MCF 10A (cell line): ENCODE measurements around the gene ASMTL. TPM values are rescaled to one million over a fixed set of nuclear protein-coding genes. Genes with fewer than 3 reads are reported as not detected.

Experiments used
- BruUV-seq: library from RNA; stranded (reverse); fragments of 400-500 nt; replicated peaks from 2 replicates; lab custom pipeline; 2021; lab: Mats Ljungman, UMichigan
- CTCF ChIA-PET: fragments of 300-600 bp; sonication (Branson Sonifier 250); formaldehyde crosslinking; extraction: SDS; loops from one replicate; lab custom pipeline; 2021; ENCODE audit warnings: antibody characterized with exemption, inconsistent platforms; lab: Yijun Ruan, JAX
- POLR2A ChIA-PET: fragments of 300-600, 350-650 bp; sonication (Branson Sonifier 250); formaldehyde crosslinking; extraction: SDS; loops from one replicate; lab custom pipeline; 2020; ENCODE audit warnings: antibody characterized with exemption, inconsistent platforms; lab: Yijun Ruan, JAX
- DNase-seq: peaks from one replicate; pipeline ENCODE4 v3.0.0-alpha.2; 2018; ENCODE audit not compliant: unreplicated experiment
- H3K27ac Mint-ChIP-seq: one replicate; pipeline ENCODE4 v1.8.0; 2022; ENCODE audit warnings: mild to moderate bottlenecking, low read depth, mixed read lengths; ENCODE audit not compliant: unreplicated experiment
- H3K27me3 Mint-ChIP-seq: one replicate; pipeline ENCODE4 v1.8.0; 2022; ENCODE audit warnings: mixed read lengths; ENCODE audit not compliant: insufficient read depth, unreplicated experiment
- H3K36me3 Mint-ChIP-seq: one replicate; pipeline ENCODE4 v1.8.0; 2022; ENCODE audit warnings: mild to moderate bottlenecking, moderate library complexity, mixed read lengths; ENCODE audit not compliant: insufficient read depth, unreplicated experiment
- H3K4me1 Mint-ChIP-seq: one replicate; pipeline ENCODE4 v1.8.0; 2022; ENCODE audit warnings: mixed read lengths; ENCODE audit not compliant: insufficient read depth, unreplicated experiment
- H3K4me3 Mint-ChIP-seq: one replicate; pipeline ENCODE4 v1.8.0; 2022; ENCODE audit warnings: mild to moderate bottlenecking, moderate library complexity, mixed read lengths; ENCODE audit not compliant: unreplicated experiment
- H3K9me3 Mint-ChIP-seq: one replicate; pipeline ENCODE4 v1.8.0; 2022; ENCODE audit warnings: mixed read lengths; ENCODE audit not compliant: unreplicated experiment
- intact Hi-C: fragments of 100-400 bp; cut with micrococcal nuclease; formaldehyde crosslinking; loops from 2 replicates; pipeline ENCODE4 v1.14.1; 2022
- total RNA-seq: library from RNA; stranded (reverse); gene quantifications from 2 replicates; pipeline ENCODE4 v1.2.3, GENCODE V29; 2022
- TF ChIP-seq, protein P1 (sequence below): fragments of 200-600 bp; IDR thresholded peaks from one replicate; pipeline ENCODE4 v1.8.0; 2022; ENCODE audit warnings: antibody characterized with exemption, mild to moderate bottlenecking; ENCODE audit not compliant: unreplicated experiment

Gene ASMTL
- total RNA-seq, 1 experiment from 2014 or later = 20.6 TPM

DNA sequence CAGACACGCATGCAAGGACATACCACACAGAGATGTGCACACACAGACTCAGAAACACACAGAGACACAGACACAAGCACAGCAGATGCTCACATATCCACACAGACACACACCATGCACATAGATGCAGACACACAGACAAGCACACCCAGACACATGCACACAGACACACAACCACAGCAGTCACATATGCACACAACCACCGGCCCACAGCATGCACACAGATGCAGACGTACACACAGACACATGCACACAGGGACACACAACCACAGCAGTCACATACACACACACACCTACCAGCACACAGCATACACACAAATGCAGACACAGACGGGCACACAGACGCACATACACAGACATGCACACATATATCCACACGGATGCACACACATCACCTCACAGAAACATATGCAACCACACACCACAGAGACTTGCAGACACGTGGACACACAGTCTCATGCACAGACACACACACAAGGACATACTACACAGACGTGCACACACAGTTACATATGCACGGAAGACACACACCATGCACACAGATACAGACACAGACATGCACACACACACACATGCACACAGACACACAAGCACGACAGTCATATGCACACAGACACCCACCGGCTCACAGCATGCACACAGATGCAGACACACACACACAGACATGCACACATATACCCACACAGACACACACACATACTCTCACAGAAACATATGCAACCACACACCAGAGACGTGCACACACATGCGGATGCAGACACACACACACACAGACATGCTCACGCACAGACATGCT, 35.5 kb downstream of the ASMTL start:
- TF ChIP-seq, protein P1, sequence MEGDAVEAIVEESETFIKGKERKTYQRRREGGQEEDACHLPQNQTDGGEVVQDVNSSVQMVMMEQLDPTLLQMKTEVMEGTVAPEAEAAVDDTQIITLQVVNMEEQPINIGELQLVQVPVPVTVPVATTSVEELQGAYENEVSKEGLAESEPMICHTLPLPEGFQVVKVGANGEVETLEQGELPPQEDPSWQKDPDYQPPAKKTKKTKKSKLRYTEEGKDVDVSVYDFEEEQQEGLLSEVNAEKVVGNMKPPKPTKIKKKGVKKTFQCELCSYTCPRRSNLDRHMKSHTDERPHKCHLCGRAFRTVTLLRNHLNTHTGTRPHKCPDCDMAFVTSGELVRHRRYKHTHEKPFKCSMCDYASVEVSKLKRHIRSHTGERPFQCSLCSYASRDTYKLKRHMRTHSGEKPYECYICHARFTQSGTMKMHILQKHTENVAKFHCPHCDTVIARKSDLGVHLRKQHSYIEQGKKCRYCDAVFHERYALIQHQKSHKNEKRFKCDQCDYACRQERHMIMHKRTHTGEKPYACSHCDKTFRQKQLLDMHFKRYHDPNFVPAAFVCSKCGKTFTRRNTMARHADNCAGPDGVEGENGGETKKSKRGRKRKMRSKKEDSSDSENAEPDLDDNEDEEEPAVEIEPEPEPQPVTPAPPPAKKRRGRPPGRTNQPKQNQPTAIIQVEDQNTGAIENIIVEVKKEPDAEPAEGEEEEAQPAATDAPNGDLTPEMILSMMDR = no peak
- intact Hi-C loops = no loop called here
- Mint-ChIP-seq H3K27ac (no peak overlapping the region), H3K27me3 (no peaks in the 10 kb centered on the region), H3K36me3 (peaks cover 20% of the 10 kb centered on the region), H3K4me1 (no peaks in the 10 kb centered on the region), H3K4me3 (no peak overlapping the region), H3K9me3 (no peaks in the 10 kb centered on the region)
- CTCF ChIA-PET = no interaction called here
- POLR2A ChIA-PET = no interaction called here
- no peak for DNase-seq
- no TSS peak for BruUV-seq

GRCh38 chrX:1416327-1416784, 36.4 kb downstream of the ASMTL start:
- Mint-ChIP-seq H3K36me3 (peaks cover 15% of the 10 kb centered on the region), H3K4me1 (no peaks in the 10 kb centered on the region), H3K9me3 (no peaks in the 10 kb centered on the region), H3K27ac (no peak overlapping the region), H3K4me3 (no peak overlapping the region), H3K27me3 (no peaks in the 10 kb centered on the region)
- CTCF ChIA-PET = no interaction called here
- no peak for DNase-seq
- TF ChIP-seq, protein P1 = no peak
- POLR2A ChIA-PET = no interaction called here
- intact Hi-C loops = no loop called here
- no TSS peak for BruUV-seq

DNA sequence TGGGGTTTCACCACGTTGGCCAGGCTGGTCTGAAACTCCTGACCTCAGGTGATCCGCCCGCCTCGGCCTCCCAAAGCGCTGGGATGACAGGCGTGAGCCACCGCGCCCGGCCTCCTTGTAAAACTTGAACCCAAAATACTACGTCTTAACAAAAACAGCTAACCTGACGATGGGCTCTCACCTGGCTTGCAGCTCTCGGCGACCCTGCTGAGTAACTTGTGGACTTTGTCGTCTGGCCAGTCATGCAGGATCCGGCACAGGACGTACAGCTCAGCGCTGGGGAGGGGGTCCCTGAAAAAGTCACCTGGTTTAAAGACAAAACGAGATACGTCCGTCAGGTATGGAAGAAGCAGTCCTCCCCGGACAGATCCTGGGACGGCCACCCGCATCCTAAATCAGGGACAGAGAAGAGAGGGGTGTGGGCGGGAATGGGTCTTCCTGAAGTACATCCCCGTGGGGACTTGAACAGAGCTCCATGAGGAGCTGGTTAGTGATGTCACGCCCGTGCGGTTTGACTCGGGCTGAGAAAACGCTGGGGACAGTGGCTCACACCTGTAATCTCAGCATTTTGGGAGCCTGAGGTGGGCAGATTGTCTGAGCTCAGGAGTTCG, 40.1 kb downstream of the ASMTL start:
- ChIA-PET POLR2A (no interaction called here), CTCF (no interaction called here)
- H3K4me3 Mint-ChIP-seq = no peak overlapping the region
- TF ChIP-seq, protein P1 = no peak
- no peak for DNase-seq
- H3K27me3 Mint-ChIP-seq = no peaks in the 10 kb centered on the region
- no peak overlapping the region for H3K27ac Mint-ChIP-seq
- peaks cover 25% of the 10 kb centered on the region for H3K36me3 Mint-ChIP-seq
- intact Hi-C loops = no loop called here
- H3K4me1 Mint-ChIP-seq = no peaks in the 10 kb centered on the region
- no TSS peak for BruUV-seq
- no peaks in the 10 kb centered on the region for H3K9me3 Mint-ChIP-seq

DNA sequence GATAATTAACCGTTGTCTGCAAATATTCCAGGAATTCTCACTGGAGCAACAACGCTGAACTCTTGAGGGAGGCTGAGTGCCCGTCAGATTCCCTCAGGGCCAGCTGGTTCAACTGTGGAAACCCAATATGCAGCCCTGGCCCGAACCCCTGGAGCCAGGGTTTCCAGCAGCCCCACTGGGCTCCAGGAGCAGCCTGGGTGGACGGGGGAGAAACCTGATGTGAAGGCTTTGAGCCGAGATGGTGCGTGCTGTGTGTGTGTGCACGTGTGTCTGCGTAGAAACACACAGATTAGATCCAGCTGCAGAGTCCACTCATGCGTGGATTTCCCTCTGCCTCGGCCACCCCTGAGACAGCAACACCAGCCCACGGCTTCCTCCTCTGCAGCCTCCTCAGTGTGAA, 41.4 kb downstream of the ASMTL start:
- H3K27me3 Mint-ChIP-seq = no peaks in the 10 kb centered on the region
- H3K4me3 Mint-ChIP-seq = no peak overlapping the region
- no TSS peak for BruUV-seq
- H3K27ac Mint-ChIP-seq = no peak overlapping the region
- intact Hi-C loops = no loop called here
- ChIA-PET POLR2A (no interaction called here), CTCF (no interaction called here)
- no peak for DNase-seq
- H3K36me3 Mint-ChIP-seq = peaks cover 25% of the 10 kb centered on the region
- no peaks in the 10 kb centered on the region for H3K9me3 Mint-ChIP-seq
- H3K4me1 Mint-ChIP-seq = no peaks in the 10 kb centered on the region
- TF ChIP-seq, protein P1 = no peak
